NCI-H1694 treated with DMSO at 0.1 percent for 48 hours (cell line): ENCODE results near the gene PRDM12.

Experiments
- DNase-seq: peaks from one replicate; lab custom pipeline; 2025; lab: John Stamatoyannopoulos, UW

Gene PRDM12

DNA sequence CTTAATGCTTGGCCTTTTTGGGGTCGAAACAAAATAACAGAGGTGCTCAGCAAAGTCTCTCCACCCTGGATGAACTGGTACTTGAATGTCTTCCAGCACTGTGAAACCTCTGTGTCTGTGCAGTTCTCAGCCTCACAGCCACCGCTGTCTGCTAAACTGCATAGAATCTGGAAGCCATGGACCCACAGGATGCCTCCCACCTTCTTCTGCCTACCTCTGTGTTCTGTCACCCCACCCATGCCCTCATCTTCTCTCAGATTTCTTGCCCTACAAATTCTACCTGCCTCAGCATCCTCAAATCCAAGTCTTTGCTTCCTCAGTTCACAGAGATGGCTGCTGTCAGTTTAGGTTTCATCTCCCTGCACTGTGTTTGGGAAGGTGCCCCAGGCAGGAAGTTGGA lies 64.8 kb downstream of the PRDM12 start:
- DNase-seq = no peak

DNA sequence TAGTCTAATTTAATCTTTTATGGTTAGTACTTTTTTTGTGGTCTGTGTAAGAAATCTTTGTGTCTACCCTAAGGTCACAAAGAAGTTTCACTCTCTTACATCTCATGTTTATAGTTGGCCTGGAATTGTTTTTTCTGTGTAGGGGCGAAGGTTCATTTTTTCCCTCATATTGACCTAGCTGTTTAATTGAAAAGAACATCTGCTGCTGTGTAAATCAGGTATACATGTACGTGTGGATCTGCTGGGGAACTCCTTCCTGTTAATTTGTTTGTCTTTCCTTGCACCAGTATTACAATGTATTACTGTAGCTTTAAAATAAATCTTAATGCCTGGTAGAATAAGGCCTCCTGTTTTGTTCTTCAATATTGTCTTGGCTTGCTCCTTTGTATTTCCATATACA lies 67.0 kb downstream of the PRDM12 start:
- DNase-seq = no peak

DNA sequence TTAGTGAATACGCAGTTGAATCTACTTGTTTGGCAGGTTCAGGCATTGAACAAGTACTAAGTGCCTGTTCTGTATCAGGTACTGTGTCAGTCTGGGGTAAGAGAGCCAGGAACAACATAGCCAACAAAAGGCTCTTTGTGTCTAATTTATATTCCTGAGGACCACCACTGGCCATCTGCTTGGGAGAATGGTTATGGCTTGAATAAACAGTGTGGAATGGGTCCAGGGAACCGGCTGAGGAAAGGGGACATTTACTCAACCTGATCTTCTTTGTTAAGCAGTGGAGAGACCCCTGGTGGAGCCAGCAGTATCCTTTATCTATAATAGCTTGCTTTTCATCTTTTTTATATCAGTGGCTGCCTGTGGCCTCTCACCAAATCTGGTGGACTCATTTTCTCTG lies 67.7 kb downstream of the PRDM12 start:
- DNase-seq = peak; percentile 8
